Cerebellar cortex (tissue), 1 donor: Measurements from ENCODE around the gene HSPA12B.
"Not testable (repeated sequence)": the region's sequence is repeated elsewhere in the genome, so short reads cannot be mapped to it uniquely, and the experiment has no call there.

Experiments used
- DNase-seq: peaks from one replicate; pipeline ENCODE4 v3.0.0-alpha.2; 2015; ENCODE audit warnings: low spot score

Gene HSPA12B

GRCh38 chr20:3787324-3788014 lies 55.0 kb downstream of the HSPA12B start:
- DNase-seq, result peak; percentile 30

DNA sequence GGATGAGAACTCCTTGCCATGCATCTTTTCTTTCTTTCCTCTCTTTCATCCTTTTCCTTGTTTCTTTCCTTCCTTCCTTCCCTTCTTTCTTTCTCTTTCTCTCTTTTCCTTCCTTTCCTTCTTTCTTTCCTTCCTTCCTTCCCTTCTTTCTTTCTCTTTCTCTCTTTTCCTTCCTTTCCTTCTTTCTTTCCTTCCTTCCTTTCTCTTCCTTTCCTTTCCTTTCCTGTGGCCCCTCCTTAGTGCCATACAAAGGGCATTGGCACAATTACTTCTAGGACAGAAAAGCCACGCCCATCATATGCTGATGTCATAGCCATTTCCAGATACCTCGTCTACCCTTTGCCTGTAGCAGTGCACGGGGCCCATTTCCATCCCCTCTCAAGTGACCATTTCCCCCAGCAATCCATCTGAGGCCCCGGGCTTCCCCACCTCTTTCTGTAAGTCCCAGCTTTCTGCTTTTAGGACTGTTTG lies 56.2 kb downstream of the HSPA12B start:
- DNase-seq, result no peak

DNA sequence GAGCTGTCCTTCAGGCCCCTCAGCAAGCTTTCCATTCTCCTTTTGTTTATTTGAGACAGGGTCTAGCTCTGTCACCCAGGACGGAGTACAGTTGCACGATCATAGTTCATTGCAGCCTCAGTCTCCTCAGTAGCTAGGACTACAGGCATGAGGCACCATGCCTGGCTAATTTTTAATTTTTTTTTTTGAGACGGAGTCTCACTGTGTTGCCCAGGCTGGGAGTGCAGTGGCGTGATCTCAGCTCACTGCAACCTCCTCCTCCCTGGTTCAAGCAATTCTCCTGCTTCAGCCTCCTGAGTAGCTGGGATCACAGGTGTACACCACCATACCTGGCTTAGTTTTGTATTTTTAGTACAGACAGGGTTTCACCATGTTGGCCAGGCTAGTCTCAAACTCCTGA lies 56.7 kb downstream of the HSPA12B start:
- not testable (repeated sequence) for DNase-seq

DNA sequence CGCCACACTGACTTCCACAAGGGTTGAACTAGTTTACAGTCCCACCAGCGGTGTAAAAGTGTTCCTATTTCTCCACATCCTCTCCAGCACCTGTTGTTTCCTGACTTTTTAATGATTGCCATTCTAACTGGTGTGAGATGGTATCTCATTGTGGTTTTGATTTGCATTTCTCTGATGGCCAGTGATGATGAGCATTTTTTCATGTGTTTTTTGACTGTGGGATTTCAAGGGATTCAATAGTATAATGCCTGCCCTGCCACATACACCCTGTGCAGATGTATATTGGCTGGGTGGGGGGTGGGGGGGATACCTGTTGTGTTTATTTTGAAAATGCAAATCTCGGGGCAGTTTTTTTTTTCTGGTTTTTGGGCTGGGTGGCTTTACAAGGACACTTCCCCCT lies 61.7 kb downstream of the HSPA12B start:
- DNase-seq, result not testable (repeated sequence)

- DNase-seq, result no peak
These were observed 62.4 kb downstream of the HSPA12B start for GRCh38 chr20:3794701-3795420.

DNA sequence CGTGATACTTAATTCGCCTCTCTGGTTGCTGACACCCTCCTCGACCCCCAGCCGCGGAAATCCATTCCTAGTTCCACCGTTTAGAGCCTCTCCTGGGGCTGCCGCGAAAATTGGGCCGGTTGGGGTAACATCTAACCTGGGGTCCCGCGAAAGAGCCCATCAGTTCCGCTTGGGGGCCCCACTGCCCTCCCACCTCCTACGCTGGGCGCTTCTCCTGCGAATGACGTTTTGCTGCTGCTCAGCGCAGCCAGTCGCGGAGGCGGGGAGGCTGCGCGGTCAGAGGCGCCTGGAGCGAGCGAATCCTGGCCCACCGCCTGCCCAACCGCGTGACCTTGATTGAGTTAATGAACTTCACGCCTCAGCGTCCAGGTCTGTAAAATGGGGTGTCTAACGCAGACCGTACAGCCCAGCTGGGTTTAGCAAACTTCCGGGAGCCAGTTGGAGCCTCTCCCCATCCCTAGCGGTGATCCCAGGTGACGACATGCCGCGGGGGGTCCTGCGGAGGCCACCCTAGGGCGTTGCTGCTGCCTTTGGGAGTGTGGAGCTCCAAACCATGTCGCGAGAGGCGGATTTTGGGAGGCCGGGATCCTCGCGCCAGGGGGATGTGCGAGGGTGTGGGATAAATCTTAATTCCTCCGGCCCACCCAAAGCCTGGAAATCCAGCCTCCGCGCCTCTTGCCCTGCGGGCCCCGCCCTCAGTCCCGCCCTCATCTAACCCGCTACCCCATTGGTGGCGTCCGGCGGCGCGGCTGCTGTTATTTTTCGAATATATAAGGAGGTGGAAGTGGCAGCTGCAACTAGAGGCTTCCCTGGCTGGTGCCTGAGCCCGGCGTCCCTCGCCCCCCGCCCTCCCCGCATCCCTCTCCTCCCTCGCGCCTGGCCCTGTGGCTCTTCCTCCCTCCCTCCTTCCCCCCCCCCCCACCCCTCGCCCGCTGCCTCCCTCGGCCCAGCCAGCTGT lies 63.3 kb downstream of the HSPA12B start, which contains the start of gene CDC25B:
Gene CDC25B, plus strand, starts transcription at position 800 of the 958 bp plus-strand sequence. CDS start 222 bp downstream, outside the sequence.
- DNase-seq, result peak; percentile 87

DNA sequence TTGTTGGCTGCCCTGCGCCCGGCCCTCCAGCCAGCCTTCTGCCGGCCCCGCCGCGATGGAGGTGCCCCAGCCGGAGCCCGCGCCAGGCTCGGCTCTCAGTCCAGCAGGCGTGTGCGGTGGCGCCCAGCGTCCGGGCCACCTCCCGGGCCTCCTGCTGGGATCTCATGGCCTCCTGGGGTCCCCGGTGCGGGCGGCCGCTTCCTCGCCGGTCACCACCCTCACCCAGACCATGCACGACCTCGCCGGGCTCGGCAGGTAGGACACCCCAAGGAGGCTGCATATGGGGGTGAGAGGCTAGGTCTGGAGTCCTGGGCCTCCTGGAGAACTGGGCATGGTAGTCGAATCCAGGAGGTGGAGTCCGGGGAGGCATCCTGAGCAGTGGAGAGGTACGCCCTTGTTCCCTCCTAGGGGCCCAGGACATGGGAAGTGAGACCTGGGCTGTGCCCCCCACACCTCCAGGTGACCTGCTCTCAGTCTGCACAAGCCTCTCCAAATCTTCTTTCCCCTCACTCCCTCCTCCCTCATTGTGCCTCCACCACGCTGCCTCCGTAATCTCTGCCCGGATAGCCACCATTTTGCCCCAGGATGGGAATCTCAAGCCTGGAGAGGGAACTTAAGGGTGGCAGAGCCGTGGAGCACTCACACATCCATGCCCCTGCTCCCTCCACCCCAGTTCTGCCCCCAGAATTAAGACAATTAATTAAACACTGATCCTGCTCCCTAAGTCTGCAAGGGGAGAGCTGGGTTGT lies 64.2 kb downstream of the HSPA12B start:
- DNase-seq, result no peak

DNA sequence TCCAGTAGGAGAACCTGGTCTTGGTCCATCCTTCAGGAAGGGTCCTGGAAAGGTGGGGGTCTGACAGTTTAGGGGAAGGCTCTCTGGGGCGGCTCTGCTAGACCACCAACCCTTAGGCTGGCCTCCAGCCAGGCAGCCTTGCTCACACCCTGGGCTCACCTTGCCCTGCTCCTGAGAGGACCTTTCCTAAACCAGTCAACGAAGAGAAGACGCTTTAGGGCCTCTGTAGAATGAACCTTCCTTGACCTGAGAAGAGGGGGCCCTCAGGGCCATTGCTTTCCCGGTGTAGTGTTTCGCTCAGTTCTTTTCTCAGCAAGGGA lies 64.7 kb downstream of the HSPA12B start:
- no peak for DNase-seq

GRCh38 chr20:3797592-3798372 lies 65.3 kb downstream of the HSPA12B start:
- no peak for DNase-seq

DNA sequence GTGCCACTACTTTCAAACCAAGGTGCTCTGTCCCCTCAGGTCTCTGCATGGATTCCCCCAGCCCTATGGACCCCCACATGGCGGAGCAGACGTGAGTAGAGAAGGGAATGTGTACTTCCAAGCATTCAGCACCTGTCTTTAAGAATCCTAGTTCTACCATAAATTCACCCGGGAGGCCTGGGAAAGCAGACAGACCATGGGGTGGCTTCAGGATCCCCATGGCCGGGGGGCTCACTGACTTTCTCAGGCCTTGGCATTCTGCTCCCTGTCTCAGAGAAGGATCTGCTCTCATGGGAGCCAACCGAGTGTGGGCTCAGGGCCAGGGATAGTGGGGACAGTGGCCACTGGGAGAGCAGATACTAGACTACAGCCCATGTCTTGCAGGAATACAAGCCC lies 65.9 kb downstream of the HSPA12B start:
- no peak for DNase-seq

- DNase-seq, result no peak
These were observed 66.4 kb downstream of the HSPA12B start for GRCh38 chr20:3798908-3799248.

- no peak for DNase-seq
These were observed 67.9 kb downstream of the HSPA12B start for GRCh38 chr20:3800256-3800877.

DNA sequence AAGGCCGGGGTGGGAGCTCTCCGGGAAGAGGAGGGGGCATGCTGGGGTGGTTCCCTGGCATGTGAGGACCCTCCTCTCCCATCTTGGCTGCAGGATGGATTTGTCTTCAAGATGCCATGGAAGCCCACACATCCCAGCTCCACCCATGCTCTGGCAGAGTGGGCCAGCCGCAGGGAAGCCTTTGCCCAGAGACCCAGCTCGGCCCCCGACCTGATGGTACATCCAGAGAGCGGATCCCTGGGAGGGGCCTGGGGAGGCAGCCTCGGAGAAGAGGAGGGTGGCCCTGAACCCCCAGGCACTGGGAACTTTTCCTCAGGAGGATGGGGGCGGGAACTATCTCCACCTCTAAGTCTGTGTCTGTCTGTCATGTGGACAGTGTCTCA lies 68.4 kb downstream of the HSPA12B start:
- no peak for DNase-seq

- DNase-seq, result no peak
These were observed 68.8 kb downstream of the HSPA12B start for GRCh38 chr20:3801299-3801698.

GRCh38 chr20:3801846-3802245 lies 69.4 kb downstream of the HSPA12B start:
- DNase-seq, result no peak
